Neural progenitor cell (in vitro differentiated cells): Measurements from ENCODE around the gene SLC4A2. TPM values are rescaled to one million over a fixed set of nuclear protein-coding genes. Genes with fewer than 3 reads are reported as not detected.
A peak's percentile ranks its signal among the peaks of the same experiment; 100 is the strongest.

ENCODE experiments used
- DNase-seq: peaks from one replicate; pipeline ENCODE4 v3.0.0-alpha.2; 2016; ENCODE audit warnings: low spot score
- H2AFZ ChIP-seq: fragments of 200-600 bp; sonication (generic); replicated peaks from 2 replicates; pipeline ENCODE4 v1.6.1; 2016; ENCODE audit warnings: antibody characterized with exemption
- H3F3A ChIP-seq: fragments of 200-600 bp; sonication (generic); 2 replicates; pipeline ENCODE4 v1.6.1; 2016; ENCODE audit warnings: antibody characterized with exemption, low read depth
- H3K27ac ChIP-seq: fragments of 200-600 bp; sonication (generic); 2 replicates; pipeline ENCODE4 v1.5.1; 2016; ENCODE audit warnings: mild to moderate bottlenecking
- H3K27me3 ChIP-seq: fragments of 200-600 bp; sonication (generic); 2 replicates; pipeline ENCODE4 v1.6.1; 2016; ENCODE audit warnings: mild to moderate bottlenecking, moderate library complexity
- H3K36me3 ChIP-seq: fragments of 200-600 bp; sonication (generic); 2 replicates; pipeline ENCODE4 v1.5.1; 2016
- H3K4me1 ChIP-seq: fragments of 200-600 bp; sonication (generic); 2 replicates; pipeline ENCODE4 v1.6.1; 2016; ENCODE audit warnings: mixed run types
- H3K4me2 ChIP-seq: fragments of 200-600 bp; sonication (generic); 2 replicates; pipeline ENCODE4 v1.6.1; 2016
- H3K4me3 ChIP-seq: fragments of 200-600 bp; sonication (generic); 2 replicates; pipeline ENCODE4 v1.5.1; 2016
- H3K79me2 ChIP-seq: fragments of 200-600 bp; sonication (generic); 2 replicates; pipeline ENCODE4 v1.6.1; 2016; ENCODE audit warnings: low read depth
- H3K9ac ChIP-seq: fragments of 200-600 bp; sonication (generic); 2 replicates; pipeline ENCODE4 v1.6.1; 2016
- H3K9me3 ChIP-seq: fragments of 200-600 bp; sonication (generic); 2 replicates; pipeline ENCODE4 v1.5.1; 2016; ENCODE audit warnings: low read depth
- H4K20me1 ChIP-seq: fragments of 200-600 bp; sonication (generic); 2 replicates; pipeline ENCODE4 v1.6.1; 2016; ENCODE audit warnings: low read depth
- H3K27ac Mint-ChIP-seq: 3 replicates; pipeline ENCODE4 v1.8.0; 2021; ENCODE audit warnings: mixed read lengths
- H3K27me3 Mint-ChIP-seq: 2 replicates; pipeline ENCODE4 v1.8.0; 2022; ENCODE audit warnings: low read depth, mild to moderate bottlenecking, inconsistent platforms, moderate library complexity, mixed read lengths; ENCODE audit not compliant: insufficient read depth
- H3K36me3 Mint-ChIP-seq: 3 replicates; pipeline ENCODE4 v1.8.0; 2021; ENCODE audit warnings: mixed read lengths
- H3K4me1 Mint-ChIP-seq: 3 replicates; pipeline ENCODE4 v1.8.0; 2021; ENCODE audit warnings: mixed read lengths
- H3K4me3 Mint-ChIP-seq: 3 replicates; pipeline ENCODE4 v1.8.0; 2021; ENCODE audit warnings: mild to moderate bottlenecking, moderate library complexity, mixed read lengths
- H3K9me3 Mint-ChIP-seq: 3 replicates; pipeline ENCODE4 v1.8.0; 2020; ENCODE audit warnings: mixed read lengths
- EZH2 ChIP-seq: fragments of 200-600 bp; sonication (generic); IDR thresholded peaks from 2 replicates; pipeline ENCODE4 v1.6.1; 2017; ENCODE audit warnings: antibody characterized with exemption, mild to moderate bottlenecking, moderate library complexity
- EZH2phosphoT487 ChIP-seq: fragments of 200-600 bp; sonication (generic); IDR thresholded peaks from 2 replicates; pipeline ENCODE4 v1.6.1; 2017; ENCODE audit warnings: antibody characterized with exemption
- total RNA-seq: library from RNA; depleted of rRNA; stranded (reverse); fragments of >200 nt; gene quantifications from 2 replicates; pipeline ENCODE4 v1.2.3, GENCODE V29; 2015; ENCODE audit warnings: low replicate concordance
- TF ChIP-seq, protein P1 (sequence below): fragments of 200-600 bp; sonication (generic); IDR thresholded peaks from 2 replicates; pipeline ENCODE4 v1.5.1; 2017; ENCODE audit warnings: antibody characterized with exemption, mild to moderate bottlenecking

Gene SLC4A2
- total RNA-seq, 1 donor from 2014 or later = 26.1 TPM

DNA sequence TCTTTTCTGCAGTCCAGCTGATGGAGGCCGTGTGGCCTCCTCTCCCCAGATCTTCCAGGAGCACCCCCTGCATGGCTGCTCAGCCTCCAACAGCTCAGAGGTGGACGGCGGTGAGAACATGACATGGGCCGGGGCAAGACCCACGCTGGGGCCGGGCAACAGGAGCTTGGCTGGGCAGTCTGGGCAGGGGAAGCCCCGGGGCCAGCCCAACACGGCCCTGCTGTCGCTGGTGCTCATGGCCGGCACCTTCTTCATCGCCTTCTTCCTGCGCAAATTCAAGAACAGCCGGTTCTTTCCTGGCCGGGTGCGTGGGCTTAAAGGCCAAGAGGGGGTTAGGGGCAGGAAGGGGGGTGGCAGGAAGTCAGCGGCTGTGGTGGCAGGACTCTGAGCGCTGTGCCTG lies 14.6 kb downstream of the SLC4A2 start:
- H3K9ac ChIP-seq = no peak overlapping the region
- H3K79me2 ChIP-seq = peaks cover 2% of the 10 kb centered on the region
- H3K27ac ChIP-seq = no peak overlapping the region
- Mint-ChIP-seq H3K27ac (no peak overlapping the region), H3K36me3 (peaks cover 11% of the 10 kb centered on the region), H3K4me3 (no peak overlapping the region), H3K4me1 (peaks cover 10% of the 10 kb centered on the region), H3K9me3 (no peaks in the 10 kb centered on the region), H3K27me3 (peaks cover 8% of the 10 kb centered on the region)
- H4K20me1 ChIP-seq = peaks cover 13% of the 10 kb centered on the region
- H3K4me1 ChIP-seq = peaks cover 4% of the 10 kb centered on the region
- H3K4me3 ChIP-seq = no peak overlapping the region
- no peak overlapping the region for H3K4me2 ChIP-seq
- peaks cover 17% of the 10 kb centered on the region for H3F3A ChIP-seq
- TF ChIP-seq EZH2 (no peak), EZH2phosphoT487 (no peak)
- TF ChIP-seq, protein P1, sequence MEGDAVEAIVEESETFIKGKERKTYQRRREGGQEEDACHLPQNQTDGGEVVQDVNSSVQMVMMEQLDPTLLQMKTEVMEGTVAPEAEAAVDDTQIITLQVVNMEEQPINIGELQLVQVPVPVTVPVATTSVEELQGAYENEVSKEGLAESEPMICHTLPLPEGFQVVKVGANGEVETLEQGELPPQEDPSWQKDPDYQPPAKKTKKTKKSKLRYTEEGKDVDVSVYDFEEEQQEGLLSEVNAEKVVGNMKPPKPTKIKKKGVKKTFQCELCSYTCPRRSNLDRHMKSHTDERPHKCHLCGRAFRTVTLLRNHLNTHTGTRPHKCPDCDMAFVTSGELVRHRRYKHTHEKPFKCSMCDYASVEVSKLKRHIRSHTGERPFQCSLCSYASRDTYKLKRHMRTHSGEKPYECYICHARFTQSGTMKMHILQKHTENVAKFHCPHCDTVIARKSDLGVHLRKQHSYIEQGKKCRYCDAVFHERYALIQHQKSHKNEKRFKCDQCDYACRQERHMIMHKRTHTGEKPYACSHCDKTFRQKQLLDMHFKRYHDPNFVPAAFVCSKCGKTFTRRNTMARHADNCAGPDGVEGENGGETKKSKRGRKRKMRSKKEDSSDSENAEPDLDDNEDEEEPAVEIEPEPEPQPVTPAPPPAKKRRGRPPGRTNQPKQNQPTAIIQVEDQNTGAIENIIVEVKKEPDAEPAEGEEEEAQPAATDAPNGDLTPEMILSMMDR = no peak
- no peaks in the 10 kb centered on the region for H3K27me3 ChIP-seq
- DNase-seq = no peak
- H3K9me3 ChIP-seq = no peaks in the 10 kb centered on the region
- H2AFZ ChIP-seq = no peak overlapping the region
- no peaks in the 10 kb centered on the region for H3K36me3 ChIP-seq

DNA sequence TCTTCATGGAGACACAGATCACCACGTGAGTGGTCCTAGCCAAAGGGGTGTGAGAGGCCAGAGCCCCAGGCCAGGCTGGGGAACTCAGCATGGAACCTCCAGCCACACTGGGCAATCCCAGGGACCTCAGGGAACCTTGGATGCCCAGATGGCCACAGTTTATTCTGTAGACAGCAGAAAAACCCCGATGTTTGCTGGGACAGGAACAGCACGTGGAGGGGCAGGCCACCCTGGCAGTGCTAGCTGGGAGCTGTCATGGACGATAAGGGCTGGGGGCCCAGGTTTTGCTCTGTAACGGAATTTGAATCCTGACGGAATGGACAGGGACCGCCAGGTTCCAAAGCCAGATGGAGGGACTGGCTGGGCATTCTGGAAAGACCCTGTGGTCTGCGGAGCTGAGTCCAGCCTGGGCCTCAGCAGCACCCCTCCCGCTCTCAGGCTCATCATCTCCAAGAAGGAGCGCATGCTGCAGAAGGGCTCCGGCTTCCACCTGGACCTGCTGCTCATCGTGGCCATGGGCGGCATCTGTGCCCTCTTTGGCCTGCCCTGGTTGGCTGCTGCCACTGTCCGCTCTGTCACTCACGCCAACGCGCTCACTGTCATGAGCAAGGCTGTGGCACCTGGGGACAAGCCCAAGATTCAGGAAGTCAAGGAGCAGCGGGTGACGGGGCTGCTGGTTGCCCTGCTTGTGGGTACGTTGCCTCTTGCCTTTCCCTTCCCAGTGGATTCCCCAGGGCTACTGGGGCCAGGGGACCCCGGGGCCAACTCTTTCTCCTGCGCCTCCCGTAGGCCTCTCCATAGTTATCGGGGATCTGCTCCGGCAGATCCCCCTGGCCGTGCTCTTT lies 15.7 kb downstream of the SLC4A2 start:
- Histone ChIP-seq H3K27me3 (no peaks in the 10 kb centered on the region), H3K27ac (no peak overlapping the region), H3K36me3 (no peaks in the 10 kb centered on the region), H3K4me3 (no peak overlapping the region), H3K4me2 (no peak overlapping the region), H3K9me3 (no peaks in the 10 kb centered on the region), H2AFZ (no peak overlapping the region), H3K79me2 (peaks cover 13% of the 10 kb centered on the region), H3F3A (peaks cover 25% of the 10 kb centered on the region), H3K9ac (no peak overlapping the region), H3K4me1 (peaks cover 14% of the 10 kb centered on the region), H4K20me1 (peaks cover 23% of the 10 kb centered on the region)
- H3K4me1 Mint-ChIP-seq = peaks cover 15% of the 10 kb centered on the region
- H3K9me3 Mint-ChIP-seq = no peaks in the 10 kb centered on the region
- no peak for DNase-seq
- H3K27me3 Mint-ChIP-seq = peaks cover 10% of the 10 kb centered on the region
- H3K36me3 Mint-ChIP-seq = peaks cover 12% of the 10 kb centered on the region
- H3K4me3 Mint-ChIP-seq = peak overlapping the region; percentile 44
- TF ChIP-seq EZH2phosphoT487 (no peak), EZH2 (no peak)
- TF ChIP-seq, protein P1 = no peak
- H3K27ac Mint-ChIP-seq = peak overlapping the region; percentile 69

GRCh38 chr7:151075662-151075971 lies 16.2 kb downstream of the SLC4A2 start:
- TF ChIP-seq, protein P1 = no peak
- TF ChIP-seq EZH2phosphoT487 = no peak
- no peak for TF ChIP-seq EZH2
- Histone ChIP-seq H3K36me3 (no peaks in the 10 kb centered on the region), H3K27ac (no peak overlapping the region), H3K4me2 (no peak overlapping the region), H3K9me3 (no peaks in the 10 kb centered on the region), H3K9ac (no peak overlapping the region), H4K20me1 (peaks cover 23% of the 10 kb centered on the region), H3K4me1 (peaks cover 14% of the 10 kb centered on the region), H3F3A (peaks cover 25% of the 10 kb centered on the region), H3K27me3 (no peaks in the 10 kb centered on the region), H2AFZ (no peak overlapping the region), H3K4me3 (no peak overlapping the region), H3K79me2 (peaks cover 17% of the 10 kb centered on the region)
- Mint-ChIP-seq H3K4me3 (peak overlapping the region; percentile 44), H3K9me3 (no peaks in the 10 kb centered on the region), H3K27ac (peak overlapping the region; percentile 69), H3K27me3 (peaks cover 10% of the 10 kb centered on the region), H3K4me1 (peaks cover 16% of the 10 kb centered on the region), H3K36me3 (peaks cover 12% of the 10 kb centered on the region)
- no peak for DNase-seq
